Testis (tissue), 2 donors: ENCODE measurements around the gene NT5C1A.

ENCODE experiments used
- CTCF ChIP-seq, 3 experiments: fragments of 450-650 bp in 2 of 3; fragments of 200-600 bp in 1 of 3; sonication (generic) in 1 of 3; IDR thresholded peaks; one replicate each; pipeline ENCODE4 v1.5.1; 2016 to 2019; ENCODE audit warnings: antibody characterized with exemption in 3 of 3, mild to moderate bottlenecking in 2 of 3, moderate library complexity in 1 of 3
- POLR2A ChIP-seq: fragments of 450-650 bp; IDR thresholded peaks from one replicate; pipeline ENCODE4 v1.6.1; 2017; ENCODE audit warnings: antibody characterized with exemption, mild to moderate bottlenecking, moderate library complexity

GRCh38 chr1:39689635-39690034, 17.7 kb upstream of the NT5C1A start:
- TF ChIP-seq CTCF (IDR thresholded peaks at IDR 0.05), result no peak
- no peak for TF ChIP-seq POLR2A
